Naive B cell (primary cell): ENCODE results near the gene ATP1A1. TPM values are rescaled to one million over a fixed set of nuclear protein-coding genes. Genes with fewer than 3 reads are reported as not detected.

Source experiments
- ATAC-seq, 2 donors: fragments of 150-1000 bp; cut with Tn5 transposase; 2 replicates each; pipeline ENCODE4 v1.10.0; 2021; ENCODE audit warnings: low read depth in 2 of 2, mild to moderate bottlenecking in 2 of 2, moderate library complexity in 2 of 2
- DNase-seq: peaks from one replicate; pipeline ENCODE4 v3.0.0; 2022
- H3K27ac Mint-ChIP-seq, 6 donors: one replicate each; pipeline ENCODE4 v1.8.0; 2020 to 2022; ENCODE audit warnings: mild to moderate bottlenecking in 6 of 6, mixed read lengths in 6 of 6, moderate library complexity in 5 of 6, inconsistent platforms in 2 of 6
- H3K27me3 Mint-ChIP-seq, 3 donors: one replicate each; pipeline ENCODE4 v1.8.0; 2021 to 2022; ENCODE audit warnings: mixed read lengths in 3 of 3, mild to moderate bottlenecking in 1 of 3
- H3K36me3 Mint-ChIP-seq, 2 donors: one replicate each; pipeline ENCODE4 v1.8.0; 2020 to 2022; ENCODE audit warnings: mixed read lengths in 2 of 2, inconsistent platforms in 1 of 2, mild to moderate bottlenecking in 1 of 2
- H3K4me1 Mint-ChIP-seq, 3 donors: one replicate each; pipeline ENCODE4 v1.8.0; 2020 to 2022; ENCODE audit warnings: mixed read lengths in 3 of 3, inconsistent platforms in 1 of 3, mild to moderate bottlenecking in 1 of 3, moderate library complexity in 1 of 3
- H3K4me3 Mint-ChIP-seq, 8 donors: one replicate each; pipeline ENCODE4 v1.8.0; 2020 to 2022; ENCODE audit warnings: mild to moderate bottlenecking in 8 of 8, mixed read lengths in 8 of 8, moderate library complexity in 8 of 8, inconsistent platforms in 2 of 8
- H3K9me3 Mint-ChIP-seq, 7 donors: one replicate each; pipeline ENCODE4 v1.8.0; 2020 to 2022; ENCODE audit warnings: mixed read lengths in 7 of 7, mild to moderate bottlenecking in 5 of 7, inconsistent platforms in 2 of 7, moderate library complexity in 1 of 7
- polyA plus RNA-seq, 6 donors: library from polyadenylated mRNA; unstranded; fragments of 300-500 nt; fragmentation: Illumina TruSeq; gene quantifications; one replicate each; pipeline ENCODE4 v1.2.3, GENCODE V29; 2021; ENCODE audit warnings: low read depth in 6 of 6

Gene ATP1A1
- polyA plus RNA-seq, 6 donors from 2014 or later, result 6.9 to 13.1 (median 10.2) TPM

GRCh38 chr1:116377541-116378529 is 4.8 kb downstream of the ATP1A1 start:
- no peaks in the 10 kb centered on the region for H3K9me3 Mint-ChIP-seq
- no peaks in the 10 kb centered on the region for H3K27me3 Mint-ChIP-seq
- DNase-seq (peak; percentile 39), ATAC-seq (peak; percentile 43 to 55)
- H3K4me3 Mint-ChIP-seq, result peak overlapping the region; percentile 50 to 80 (median 68)
- peaks cover 52 to 61% (median 58%) of the 10 kb centered on the region in 3 donors for H3K4me1 Mint-ChIP-seq
- no peaks in the 10 kb centered on the region for H3K36me3 Mint-ChIP-seq
- peak overlapping the region; percentile 83 to 96 (median 87) for H3K27ac Mint-ChIP-seq

GRCh38 chr1:116379057-116379630 is 6.1 kb downstream of the ATP1A1 start:
- Mint-ChIP-seq H3K27ac (peak overlapping the region in 3 of 6 donors; percentile 6 to 96 (median 10)), H3K4me3 (peak overlapping the region in 1 of 8 donors; percentile 62), H3K9me3 (no peaks in the 10 kb centered on the region), H3K4me1 (peaks cover 50 to 58% (median 53%) of the 10 kb centered on the region in 3 donors), H3K27me3 (no peaks in the 10 kb centered on the region), H3K36me3 (peaks cover 0 to 6% of the 10 kb centered on the region in 2 donors)
- DNase-seq (no peak), ATAC-seq (no peak)

GRCh38 chr1:116379674-116380498 is 6.8 kb downstream of the ATP1A1 start:
- DNase-seq, result no peak
- H3K9me3 Mint-ChIP-seq, result no peaks in the 10 kb centered on the region
- peak overlapping the region in 3 of 6 donors; percentile 47 to 96 (median 67) for H3K27ac Mint-ChIP-seq
- ATAC-seq, result no peak
- H3K36me3 Mint-ChIP-seq, result peaks cover 0 to 6% of the 10 kb centered on the region in 2 donors
- H3K4me1 Mint-ChIP-seq, result peaks cover 43 to 51% (median 45%) of the 10 kb centered on the region in 3 donors
- H3K4me3 Mint-ChIP-seq, result peak overlapping the region in 1 of 8 donors; percentile 7
- no peaks in the 10 kb centered on the region for H3K27me3 Mint-ChIP-seq

GRCh38 chr1:116380499-116381242 is 7.6 kb downstream of the ATP1A1 start:
- Mint-ChIP-seq H3K27ac (peak overlapping the region in 2 of 6 donors; percentile 67 to 73), H3K4me3 (no peak overlapping the region), H3K4me1 (peaks cover 37 to 44% (median 39%) of the 10 kb centered on the region in 3 donors), H3K36me3 (peaks cover 0 to 6% of the 10 kb centered on the region in 2 donors), H3K9me3 (no peaks in the 10 kb centered on the region), H3K27me3 (no peaks in the 10 kb centered on the region)
- DNase-seq, result no peak
- no peak for ATAC-seq

GRCh38 chr1:116382321-116382720 is 9.3 kb downstream of the ATP1A1 start:
- DNase-seq, result no peak
- Mint-ChIP-seq H3K27ac (no peak overlapping the region), H3K36me3 (peaks cover 3 to 10% of the 10 kb centered on the region in 2 donors), H3K27me3 (no peaks in the 10 kb centered on the region), H3K4me3 (no peak overlapping the region), H3K4me1 (peaks cover 26 to 29% (median 27%) of the 10 kb centered on the region in 3 donors), H3K9me3 (no peaks in the 10 kb centered on the region)
- ATAC-seq, result no peak

- Mint-ChIP-seq H3K27me3 (no peaks in the 10 kb centered on the region), H3K9me3 (no peaks in the 10 kb centered on the region), H3K27ac (no peak overlapping the region), H3K36me3 (peaks cover 8 to 17% of the 10 kb centered on the region in 2 donors), H3K4me3 (no peak overlapping the region), H3K4me1 (peaks cover 20 to 23% (median 23%) of the 10 kb centered on the region in 3 donors)
- DNase-seq, result no peak
- ATAC-seq, result no peak
Observed at GRCh38 chr1:116382857-116383483, 9.9 kb downstream of the ATP1A1 start.

- no peak for ATAC-seq
- Mint-ChIP-seq H3K27ac (peak overlapping the region in 1 of 6 donors; percentile 22), H3K4me3 (no peak overlapping the region), H3K9me3 (no peaks in the 10 kb centered on the region), H3K36me3 (peaks cover 31 to 35% of the 10 kb centered on the region in 2 donors), H3K27me3 (no peaks in the 10 kb centered on the region), H3K4me1 (peaks cover 4 to 6% (median 5%) of the 10 kb centered on the region in 3 donors)
- no peak for DNase-seq
Observed at GRCh38 chr1:116386042-116386441, 13.0 kb downstream of the ATP1A1 start.

GRCh38 chr1:116387551-116387950 is 14.5 kb downstream of the ATP1A1 start:
- ATAC-seq, result no peak
- peaks cover 0 to 4% (median 2%) of the 10 kb centered on the region in 3 donors for H3K4me1 Mint-ChIP-seq
- H3K27me3 Mint-ChIP-seq, result no peaks in the 10 kb centered on the region
- no peak overlapping the region for H3K4me3 Mint-ChIP-seq
- DNase-seq, result no peak
- no peak overlapping the region for H3K27ac Mint-ChIP-seq
- H3K36me3 Mint-ChIP-seq, result peaks cover 38 to 39% of the 10 kb centered on the region in 2 donors
- H3K9me3 Mint-ChIP-seq, result no peaks in the 10 kb centered on the region

- Mint-ChIP-seq H3K36me3 (peaks cover 44 to 45% of the 10 kb centered on the region in 2 donors), H3K9me3 (no peaks in the 10 kb centered on the region), H3K27ac (no peak overlapping the region), H3K4me1 (peaks cover 0 to 3% (median 2%) of the 10 kb centered on the region in 3 donors), H3K4me3 (no peak overlapping the region), H3K27me3 (no peaks in the 10 kb centered on the region)
- ATAC-seq (no peak), DNase-seq (no peak)
Observed at GRCh38 chr1:116388122-116388521, 15.1 kb downstream of the ATP1A1 start.

GRCh38 chr1:116389013-116389412 is 16.0 kb downstream of the ATP1A1 start:
- H3K36me3 Mint-ChIP-seq, result peaks cover 40 to 45% of the 10 kb centered on the region in 2 donors
- no peak for ATAC-seq
- H3K4me3 Mint-ChIP-seq, result no peak overlapping the region
- H3K27me3 Mint-ChIP-seq, result no peaks in the 10 kb centered on the region
- peaks cover 0 to 3% (median 2%) of the 10 kb centered on the region in 3 donors for H3K4me1 Mint-ChIP-seq
- no peak for DNase-seq
- peak overlapping the region in 2 of 6 donors; percentile 32 to 67 for H3K27ac Mint-ChIP-seq
- H3K9me3 Mint-ChIP-seq, result no peaks in the 10 kb centered on the region

GRCh38 chr1:116389686-116390085 is 16.6 kb downstream of the ATP1A1 start:
- Mint-ChIP-seq H3K9me3 (no peaks in the 10 kb centered on the region), H3K36me3 (peaks cover 40 to 45% of the 10 kb centered on the region in 2 donors), H3K4me1 (peaks cover 0 to 3% (median 2%) of the 10 kb centered on the region in 3 donors), H3K27ac (peak overlapping the region in 2 of 6 donors; percentile 44 to 67), H3K27me3 (no peaks in the 10 kb centered on the region), H3K4me3 (no peak overlapping the region)
- ATAC-seq (no peak), DNase-seq (no peak)

GRCh38 chr1:116390195-116390594 is 17.2 kb downstream of the ATP1A1 start:
- peaks cover 43 to 45% of the 10 kb centered on the region in 2 donors for H3K36me3 Mint-ChIP-seq
- no peak overlapping the region for H3K27ac Mint-ChIP-seq
- ATAC-seq, result no peak
- H3K4me1 Mint-ChIP-seq, result peaks cover 0 to 3% (median 2%) of the 10 kb centered on the region in 3 donors
- no peaks in the 10 kb centered on the region for H3K9me3 Mint-ChIP-seq
- no peak overlapping the region for H3K4me3 Mint-ChIP-seq
- no peak for DNase-seq
- no peaks in the 10 kb centered on the region for H3K27me3 Mint-ChIP-seq
